ENCODE data around the gene MAST1.
A peak's percentile ranks its signal among the peaks of the same experiment; 100 is the strongest.
"Not testable (repeated sequence)": the region's sequence is repeated elsewhere in the genome, so short reads cannot be mapped to it uniquely, and the experiment has no call there.

The MAST1 gene

GRCh38 chr19:12841094-12841493, 2.8 kb downstream of the MAST1 start:
- no peak for DNase-seq

- DNase-seq: no peak
These were observed 4.2 kb downstream of the MAST1 start for GRCh38 chr19:12842511-12842910.

GRCh38 chr19:12843328-12843727, 5.0 kb downstream of the MAST1 start:
- DNase-seq: no peak

- no peak for DNase-seq
These were observed 5.9 kb downstream of the MAST1 start for GRCh38 chr19:12843999-12844732.

GRCh38 chr19:12846613-12847012, 8.3 kb downstream of the MAST1 start:
- not testable (repeated sequence) for DNase-seq

GRCh38 chr19:12847159-12848139, 9.1 kb downstream of the MAST1 start:
- DNase-seq: peak; percentile 82

- no peak for DNase-seq
These were observed 18.3 kb downstream of the MAST1 start for GRCh38 chr19:12856653-12857052.

- DNase-seq: no peak
These were observed 20.0 kb downstream of the MAST1 start for GRCh38 chr19:12858041-12858928.

- DNase-seq: no peak
These were observed 21.2 kb downstream of the MAST1 start for GRCh38 chr19:12859546-12859945.

GRCh38 chr19:12864143-12864542, 25.8 kb downstream of the MAST1 start:
- DNase-seq: no peak

- no peak for DNase-seq
These were observed 26.7 kb downstream of the MAST1 start for GRCh38 chr19:12864721-12865715.

GRCh38 chr19:12865746-12866415, 27.6 kb downstream of the MAST1 start:
- DNase-seq: no peak

- DNase-seq: no peak
These were observed 28.3 kb downstream of the MAST1 start for GRCh38 chr19:12866416-12867119.

- peak; percentile 62 for DNase-seq
These were observed 29.1 kb downstream of the MAST1 start for GRCh38 chr19:12867120-12868099.

- DNase-seq: no peak
These were observed 30.3 kb downstream of the MAST1 start for GRCh38 chr19:12868540-12869112.

- DNase-seq: no peak
These were observed 33.4 kb downstream of the MAST1 start for GRCh38 chr19:12871681-12872080.

GRCh38 chr19:12872255-12872654, 33.9 kb downstream of the MAST1 start:
- DNase-seq: no peak
